Hepatocyte (in vitro differentiated cells): ENCODE measurements around the gene PRDM5. TPM values are rescaled to one million over a fixed set of nuclear protein-coding genes. Genes with fewer than 3 reads are reported as not detected.

Source experiments
- DNase-seq: peaks from one replicate; pipeline ENCODE4 v3.0.0-alpha.2; 2016; ENCODE audit warnings: low spot score
- H2AFZ ChIP-seq: fragments of 200-600 bp; sonication (generic); 2 replicates; pipeline ENCODE4 v1.6.0; 2016; ENCODE audit warnings: antibody characterized with exemption, mild to moderate bottlenecking
- H3K27ac ChIP-seq: fragments of 200-600 bp; sonication (generic); 2 replicates; pipeline ENCODE4 v1.5.1; 2016; ENCODE audit warnings: mild to moderate bottlenecking
- H3K27me3 ChIP-seq: fragments of 200-600 bp; sonication (generic); 2 replicates; pipeline ENCODE4 v1.6.1; 2016
- H3K36me3 ChIP-seq: fragments of 200-600 bp; sonication (generic); replicated peaks from 2 replicates; pipeline ENCODE4 v1.5.1; 2016; ENCODE audit warnings: low read depth; ENCODE audit not compliant: insufficient read depth
- H3K4me1 ChIP-seq: fragments of 200-600 bp; sonication (generic); 2 replicates; pipeline ENCODE4 v1.5.1; 2016; ENCODE audit warnings: mild to moderate bottlenecking, moderate library complexity; ENCODE audit not compliant: insufficient read depth
- H3K4me2 ChIP-seq: fragments of 200-600 bp; sonication (generic); 2 replicates; pipeline ENCODE4 v1.6.0; 2016
- H3K4me3 ChIP-seq: fragments of 200-600 bp; sonication (generic); 2 replicates; pipeline ENCODE4 v1.5.1; 2016; ENCODE audit warnings: mild to moderate bottlenecking
- H3K79me2 ChIP-seq: fragments of 200-600 bp; sonication (generic); 2 replicates; pipeline ENCODE4 v1.6.0; 2017; ENCODE audit warnings: mild to moderate bottlenecking
- H3K9me2 ChIP-seq: fragments of 200-600 bp; sonication (generic); replicated peaks from 2 replicates; pipeline ENCODE4 v1.6.0; 2017; ENCODE audit warnings: mild to moderate bottlenecking; ENCODE audit not compliant: insufficient read depth
- H3K9me3 ChIP-seq: fragments of 200-600 bp; sonication (generic); 2 replicates; pipeline ENCODE4 v1.5.1; 2016; ENCODE audit warnings: low read depth, mild to moderate bottlenecking
- H4K20me1 ChIP-seq: fragments of 200-600 bp; sonication (generic); 2 replicates; pipeline ENCODE4 v1.6.0; 2016; ENCODE audit warnings: mild to moderate bottlenecking; ENCODE audit not compliant: insufficient read depth, poor library complexity, severe bottlenecking
- CTCF ChIP-seq: fragments of 200-600 bp; sonication (generic); IDR thresholded peaks from 2 replicates; pipeline ENCODE4 v1.5.1; 2016; ENCODE audit warnings: antibody characterized with exemption, mild to moderate bottlenecking; ENCODE audit not compliant: poor library complexity
- EZH2 ChIP-seq: fragments of 200-600 bp; sonication (generic); IDR thresholded peaks from 2 replicates; pipeline ENCODE4 v1.6.1; 2016; ENCODE audit warnings: antibody characterized with exemption, mild to moderate bottlenecking, borderline replicate concordance
- EZH2phosphoT487 ChIP-seq: fragments of 200-600 bp; sonication (generic); IDR thresholded peaks from one replicate; pipeline ENCODE4 v1.6.1; 2018; ENCODE audit warnings: antibody characterized with exemption, mild to moderate bottlenecking, low read depth, moderate library complexity; ENCODE audit not compliant: unreplicated experiment, severe bottlenecking
- WGBS: methylation state at CpG from one replicate; pipeline ENCODE4 v1.1.6; 2016; ENCODE audit warnings: low lambda C conversion rate; ENCODE audit errors: missing lambda C conversion rate; 5-methylcytosine and 5-hydroxymethylcytosine counted together
- polyA plus RNA-seq: library from polyadenylated mRNA; unstranded; fragments of >200 nt; fragmentation: Nextera tagmentation; extraction: Ambion mirVana; gene quantifications from 2 replicates; pipeline ENCODE4 v1.2.1, GENCODE V29; 2016
- total RNA-seq: library from RNA; depleted of rRNA; stranded (reverse); fragments of >200 nt; gene quantifications from 2 replicates; pipeline ENCODE4 v1.2.3, GENCODE V29; 2014

PRDM5 gene
- total and polyA plus RNA-seq, 2 experiments from 2014 or later = 4.2 to 21.2 TPM

DNA sequence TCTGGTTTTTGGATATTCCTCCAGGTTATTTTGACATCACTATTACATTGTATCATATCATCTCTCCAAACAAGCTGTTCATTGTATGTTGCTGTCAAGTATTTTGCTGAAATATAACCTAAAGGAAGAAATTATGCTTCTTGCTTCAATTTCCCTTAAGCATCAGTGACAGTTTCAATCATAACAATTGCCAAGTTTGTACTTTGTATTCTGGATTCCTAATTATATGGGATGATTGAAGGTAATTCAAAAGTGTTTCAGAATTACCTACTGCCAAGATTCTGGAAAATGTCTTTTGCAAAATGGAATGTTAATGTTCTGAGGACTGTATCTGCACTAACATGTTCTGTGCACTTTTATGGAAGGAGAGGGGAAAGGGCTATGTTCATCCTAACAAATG, 228.7 kb downstream of the PRDM5 start:
- H3K27ac ChIP-seq = peak overlapping the region; percentile 9
- DNase-seq = no peak
- H3K4me3 ChIP-seq = no peak overlapping the region
- no peak overlapping the region for H2AFZ ChIP-seq
- H3K4me1 ChIP-seq = peaks cover 48% of the 10 kb centered on the region
- no peaks in the 10 kb centered on the region for H3K27me3 ChIP-seq
- no peaks in the 10 kb centered on the region for H3K79me2 ChIP-seq
- H4K20me1 ChIP-seq = no peaks in the 10 kb centered on the region
- TF ChIP-seq CTCF = no peak
- TF ChIP-seq EZH2 = no peak
- no peak for TF ChIP-seq EZH2phosphoT487
- no peaks in the 10 kb centered on the region for H3K36me3 ChIP-seq
- H3K9me3 ChIP-seq = no peaks in the 10 kb centered on the region
- H3K4me2 ChIP-seq = no peak overlapping the region
- H3K9me2 ChIP-seq = no peaks in the 10 kb centered on the region

- no peaks in the 10 kb centered on the region for H4K20me1 ChIP-seq
- WGBS = 15% methylated on average over 2 of the region's 2 CpGs
- H3K36me3 ChIP-seq = no peaks in the 10 kb centered on the region
- no peaks in the 10 kb centered on the region for H3K9me2 ChIP-seq
- peaks cover 48% of the 10 kb centered on the region for H3K4me1 ChIP-seq
- peak; percentile 78 for DNase-seq
- H2AFZ ChIP-seq = peak overlapping the region; percentile 16
- TF ChIP-seq EZH2phosphoT487 (no peak), CTCF (no peak), EZH2 (no peak)
- no peaks in the 10 kb centered on the region for H3K27me3 ChIP-seq
- no peaks in the 10 kb centered on the region for H3K9me3 ChIP-seq
- no peak overlapping the region for H3K4me3 ChIP-seq
- peak overlapping the region; percentile 5 for H3K4me2 ChIP-seq
- no peaks in the 10 kb centered on the region for H3K79me2 ChIP-seq
- H3K27ac ChIP-seq = peak overlapping the region; percentile 73
These were observed 229.6 kb downstream of the PRDM5 start for GRCh38 chr4:120692964-120693363.

- Histone ChIP-seq H3K4me3 (no peak overlapping the region), H3K4me2 (no peak overlapping the region), H3K9me2 (no peaks in the 10 kb centered on the region), H3K4me1 (peaks cover 41% of the 10 kb centered on the region), H3K27ac (no peak overlapping the region), H2AFZ (no peak overlapping the region), H3K36me3 (no peaks in the 10 kb centered on the region), H3K9me3 (no peaks in the 10 kb centered on the region), H4K20me1 (no peaks in the 10 kb centered on the region), H3K79me2 (no peaks in the 10 kb centered on the region), H3K27me3 (no peaks in the 10 kb centered on the region)
- no peak for TF ChIP-seq EZH2phosphoT487
- no peak for TF ChIP-seq EZH2
- TF ChIP-seq CTCF = no peak
- no peak for DNase-seq
These were observed 231.0 kb downstream of the PRDM5 start for GRCh38 chr4:120691536-120691935.

- Histone ChIP-seq H2AFZ (no peak overlapping the region), H3K36me3 (no peaks in the 10 kb centered on the region), H3K9me3 (no peaks in the 10 kb centered on the region), H3K4me3 (no peak overlapping the region), H3K79me2 (no peaks in the 10 kb centered on the region), H3K27me3 (no peaks in the 10 kb centered on the region), H3K27ac (no peak overlapping the region), H4K20me1 (no peaks in the 10 kb centered on the region), H3K4me1 (peaks cover 37% of the 10 kb centered on the region), H3K9me2 (no peaks in the 10 kb centered on the region), H3K4me2 (no peak overlapping the region)
- no peak for DNase-seq
- TF ChIP-seq EZH2phosphoT487 (no peak), EZH2 (no peak), CTCF (no peak)
These were observed 231.4 kb downstream of the PRDM5 start for GRCh38 chr4:120691106-120691505.
